ENCODE measurements around the gene VSX2.

GRCh38 chr14:74261288-74261687, 22.0 kb downstream of the VSX2 start:
- no peak for TF ChIP-seq EP300 (IDR thresholded peaks at IDR 0.05)
- no peak for TF ChIP-seq CTCF (IDR thresholded peaks at IDR 0.05)
